RPMI8226 (cell line): Measurements from ENCODE around the gene KCNN3.
A peak's percentile ranks its signal among the peaks of the same experiment; 100 is the strongest.

Source experiments
- DNase-seq: peaks from one replicate; pipeline ENCODE4 v3.0.0-alpha.2; 2015

KCNN3 gene

GRCh38 chr1:154791292-154792166 is 78.6 kb downstream of the KCNN3 start:
- DNase-seq: peak; percentile 97

- no peak for DNase-seq
These were observed 81.2 kb downstream of the KCNN3 start for GRCh38 chr1:154788886-154789285.

DNA sequence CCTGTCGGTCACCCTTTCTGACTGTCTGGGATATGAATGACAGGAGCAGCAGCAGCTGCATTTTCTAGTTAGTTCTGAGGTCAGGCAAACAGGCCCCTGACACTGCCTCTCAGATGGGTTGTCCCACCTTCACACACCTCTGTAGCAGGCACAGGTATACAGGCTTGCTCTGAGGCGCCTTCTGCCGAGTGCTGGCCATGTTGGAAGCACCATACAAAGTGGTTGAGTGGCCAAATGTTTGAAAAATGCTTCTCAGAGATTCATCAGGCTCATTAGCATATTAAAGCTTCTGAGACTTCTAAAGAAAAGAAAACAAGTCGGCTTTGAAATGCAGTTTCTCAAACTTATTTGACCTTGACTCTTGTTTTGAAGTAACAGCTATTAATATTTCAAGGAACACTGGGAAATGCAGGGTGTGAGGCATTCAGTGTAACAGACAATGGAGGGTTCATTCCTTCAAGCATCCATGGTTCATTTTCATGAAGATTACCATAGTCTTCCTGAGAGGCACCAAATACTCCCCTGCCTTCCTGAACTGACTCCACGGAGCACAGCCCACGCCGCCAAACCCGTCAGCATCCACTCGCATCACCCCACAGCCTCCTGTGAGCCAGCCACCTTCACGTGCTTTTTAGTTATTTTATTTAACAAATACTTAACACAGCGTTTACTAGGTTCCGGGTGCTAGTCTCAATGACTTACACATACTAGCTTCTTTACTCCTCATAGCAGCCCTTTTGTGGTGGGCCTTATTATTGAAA is 81.8 kb downstream of the KCNN3 start:
- DNase-seq: no peak

DNA sequence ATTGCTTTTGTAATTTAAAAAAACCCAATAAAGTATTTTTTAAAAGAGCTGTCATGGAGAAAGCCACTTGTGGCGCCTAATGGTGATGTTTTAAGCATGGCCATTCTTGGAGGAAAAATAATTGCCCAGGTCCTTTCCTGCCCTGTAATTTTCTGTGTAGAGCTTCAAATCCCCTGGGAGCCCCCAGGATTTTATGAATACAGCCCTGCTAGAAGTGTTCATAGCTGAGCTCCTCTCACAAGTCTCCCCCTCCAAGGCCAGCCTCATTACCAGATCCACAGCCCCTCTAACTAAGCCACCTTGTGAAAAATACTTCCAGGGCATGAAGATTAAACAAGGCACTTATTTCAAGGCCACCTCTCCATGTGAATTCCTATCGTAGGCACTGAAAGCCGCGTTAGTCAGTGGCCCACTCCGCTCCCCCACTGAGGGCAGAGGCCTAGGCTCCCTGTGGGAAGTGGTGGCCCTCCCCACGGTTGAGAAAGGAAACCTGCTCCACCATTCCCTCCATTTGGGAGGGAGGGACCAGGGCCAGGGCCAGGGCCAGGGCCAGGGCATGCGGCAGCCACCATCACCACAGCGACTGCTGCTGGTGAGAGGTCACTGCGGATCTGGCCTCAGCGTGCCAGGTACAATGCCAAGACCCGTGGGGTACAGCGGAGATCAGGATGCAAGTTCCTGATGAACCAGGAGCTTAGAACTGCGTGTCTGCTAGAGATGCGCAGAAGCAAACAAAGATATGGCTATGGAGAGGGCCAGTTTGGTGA is 83.1 kb downstream of the KCNN3 start:
- no peak for DNase-seq

DNA sequence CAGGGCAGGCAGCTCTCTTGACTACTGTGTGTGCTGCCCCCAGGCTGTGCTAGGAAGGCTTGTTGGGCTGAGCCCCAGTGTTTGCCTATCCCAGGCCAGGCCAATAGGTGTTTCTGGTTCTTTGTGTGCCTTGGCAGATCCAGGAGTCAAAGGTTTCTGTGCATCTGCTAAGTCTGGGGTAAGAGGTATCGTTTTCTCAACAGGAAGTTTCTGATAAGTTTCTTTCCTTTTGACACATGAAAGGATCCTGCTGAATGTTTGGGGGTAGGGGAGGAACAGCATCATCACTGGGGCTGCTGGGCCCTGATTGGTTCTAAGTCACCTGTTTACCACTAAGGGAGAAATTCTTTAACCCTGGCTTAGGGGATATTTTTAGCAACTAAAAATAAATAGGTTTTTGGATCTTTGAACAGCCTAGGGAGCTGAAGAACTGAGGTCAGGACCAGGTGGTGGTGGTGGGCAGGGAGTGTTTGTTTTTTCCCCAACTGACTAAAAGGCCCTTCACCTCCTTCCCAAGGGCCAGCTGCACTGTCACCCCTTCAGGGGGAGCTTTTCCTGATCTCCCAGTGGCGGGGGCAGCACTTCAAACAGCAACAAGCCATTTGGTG is 85.1 kb downstream of the KCNN3 start:
- peak; percentile 90 for DNase-seq

DNA sequence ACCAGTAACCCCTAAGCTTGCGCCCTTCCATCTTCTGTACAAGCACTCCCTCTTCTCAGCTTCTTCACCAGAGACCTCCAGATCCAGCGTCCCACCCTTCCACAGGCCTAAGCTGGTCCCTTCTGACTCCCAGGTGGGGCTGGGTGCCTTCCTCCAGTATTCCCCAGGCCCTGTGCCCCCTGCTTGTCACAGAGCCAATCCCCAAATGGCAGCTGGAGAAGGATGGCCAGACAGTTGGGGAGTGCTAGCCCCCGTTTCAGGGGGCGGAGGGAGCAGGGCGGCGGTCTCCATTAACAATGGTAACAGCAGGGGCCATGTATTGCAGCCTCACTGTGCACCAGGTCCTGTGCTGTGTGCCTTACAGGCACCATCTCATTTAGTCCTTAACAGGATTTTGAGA is 85.7 kb downstream of the KCNN3 start:
- DNase-seq: no peak

DNA sequence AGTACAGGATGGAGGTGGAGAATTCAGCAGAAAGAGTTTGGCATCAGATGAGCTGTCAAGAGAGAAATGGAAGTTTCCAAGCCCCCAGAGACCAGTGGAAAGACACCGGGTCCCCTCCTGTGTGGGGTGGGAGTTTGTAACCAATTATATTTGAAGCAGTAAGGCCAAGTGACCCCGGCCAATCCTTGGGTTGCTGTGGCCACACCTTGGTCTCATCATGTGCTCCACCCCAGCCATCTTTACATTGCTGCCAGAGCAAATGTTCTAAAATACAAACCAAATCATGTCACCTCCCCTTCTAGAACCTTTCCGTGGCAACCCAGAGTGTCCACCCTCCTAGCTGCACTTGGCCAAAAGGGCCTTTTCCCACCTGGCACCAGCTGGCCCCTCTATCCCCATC is 86.1 kb downstream of the KCNN3 start:
- DNase-seq: no peak

- DNase-seq: no peak
These were observed 89.5 kb downstream of the KCNN3 start for GRCh38 chr1:154780541-154780940.

DNA sequence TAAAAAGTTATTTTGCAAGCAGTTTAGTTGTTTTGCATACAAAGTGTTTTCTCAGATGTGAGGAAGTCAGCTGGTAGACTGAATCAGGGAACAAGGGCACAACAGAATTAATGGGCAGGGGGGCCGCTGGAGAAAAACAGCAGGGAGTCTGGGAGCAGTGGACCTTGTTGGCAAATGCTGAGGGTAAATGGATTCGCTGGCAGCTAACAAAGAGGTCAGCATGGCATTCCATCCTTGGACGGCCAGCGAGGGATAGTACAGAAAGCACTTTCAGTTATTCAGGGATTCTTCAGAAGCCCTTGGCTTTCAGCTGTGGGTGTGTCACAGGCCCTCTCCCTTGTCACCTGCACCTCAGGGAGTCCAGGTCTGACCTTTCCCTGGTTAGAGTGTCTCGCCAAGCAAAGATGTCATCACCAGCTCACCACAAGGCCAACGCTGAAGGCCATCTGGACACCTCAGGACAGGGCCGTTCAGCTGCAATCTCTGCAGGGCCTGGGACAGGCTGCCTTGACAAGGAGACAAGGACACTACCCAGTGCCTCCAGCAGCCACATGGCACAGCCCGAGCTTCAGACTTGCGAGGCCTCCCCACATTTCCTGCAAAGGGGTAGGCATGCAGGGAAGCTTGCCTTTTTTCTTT is 90.4 kb downstream of the KCNN3 start:
- DNase-seq: no peak

- DNase-seq: no peak
These were observed 91.1 kb downstream of the KCNN3 start for GRCh38 chr1:154778944-154779343.

DNA sequence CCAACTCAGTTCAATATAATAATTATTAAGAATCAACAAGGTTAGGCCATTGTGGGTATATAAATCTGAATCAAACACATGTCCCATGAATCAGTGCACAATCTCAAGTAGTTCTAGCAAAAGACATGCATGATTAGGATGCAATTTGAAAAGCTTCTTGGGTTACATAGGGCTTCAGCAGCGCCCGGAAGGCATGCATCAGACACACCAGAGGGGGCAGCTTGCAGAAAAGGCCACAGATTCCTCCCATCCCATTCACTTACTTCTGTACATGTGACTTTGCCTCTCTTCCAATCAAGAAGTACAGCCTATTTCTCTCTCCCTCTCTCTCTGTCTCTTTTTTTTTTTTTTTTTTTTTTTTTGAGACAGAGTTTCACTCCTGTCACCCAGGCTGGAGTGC is 91.8 kb downstream of the KCNN3 start:
- DNase-seq: no peak

- DNase-seq: no peak
These were observed 92.3 kb downstream of the KCNN3 start for GRCh38 chr1:154777781-154778180.

- no peak for DNase-seq
These were observed 92.9 kb downstream of the KCNN3 start for GRCh38 chr1:154777154-154777553.

DNA sequence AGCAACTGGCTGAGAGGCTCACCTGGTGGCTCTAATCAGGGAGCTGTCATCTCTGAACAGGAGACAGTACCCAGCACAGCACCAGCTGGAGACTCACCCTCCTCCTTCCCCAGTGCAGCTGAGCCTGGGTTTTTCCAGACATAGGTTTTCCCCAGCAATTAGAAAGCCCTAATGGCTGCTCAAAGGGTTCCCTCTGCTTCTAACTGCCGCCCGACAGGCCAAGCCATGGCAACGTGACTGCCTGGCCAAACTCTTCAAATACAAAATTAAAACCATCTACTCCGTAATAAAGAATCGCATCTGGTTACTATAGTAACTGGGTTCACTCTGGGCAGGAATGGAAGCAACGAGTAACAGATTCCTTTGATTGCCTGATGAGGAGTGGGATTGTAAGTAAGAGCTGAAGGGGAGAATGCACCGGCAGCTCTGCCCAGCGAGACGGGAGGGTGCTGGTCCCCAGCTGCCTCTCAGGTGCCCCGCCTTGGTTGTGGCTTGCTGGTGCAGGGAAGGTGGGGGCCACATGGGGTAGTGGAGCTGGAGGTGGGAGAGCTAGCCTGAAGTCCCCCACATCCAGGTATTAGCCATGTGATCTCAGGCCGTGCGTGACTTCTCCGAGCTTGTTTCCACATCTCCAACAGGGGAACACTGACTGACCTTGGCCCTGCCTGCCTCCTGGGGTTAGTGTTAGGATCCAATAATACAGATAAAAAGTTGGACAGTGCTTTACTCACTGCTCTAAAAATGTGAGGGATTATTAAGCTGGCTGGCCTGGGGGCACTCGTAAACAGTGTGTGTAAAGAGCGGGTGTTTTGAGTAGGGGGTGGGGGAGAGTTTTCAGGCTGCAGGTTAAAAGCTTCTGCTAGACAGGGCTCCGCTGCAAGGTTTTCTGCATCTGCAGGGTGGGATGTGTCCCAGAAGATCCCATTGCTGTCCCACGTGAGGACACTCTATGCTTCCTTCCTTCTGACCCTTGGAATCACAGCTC is 94.2 kb downstream of the KCNN3 start:
- no peak for DNase-seq

DNA sequence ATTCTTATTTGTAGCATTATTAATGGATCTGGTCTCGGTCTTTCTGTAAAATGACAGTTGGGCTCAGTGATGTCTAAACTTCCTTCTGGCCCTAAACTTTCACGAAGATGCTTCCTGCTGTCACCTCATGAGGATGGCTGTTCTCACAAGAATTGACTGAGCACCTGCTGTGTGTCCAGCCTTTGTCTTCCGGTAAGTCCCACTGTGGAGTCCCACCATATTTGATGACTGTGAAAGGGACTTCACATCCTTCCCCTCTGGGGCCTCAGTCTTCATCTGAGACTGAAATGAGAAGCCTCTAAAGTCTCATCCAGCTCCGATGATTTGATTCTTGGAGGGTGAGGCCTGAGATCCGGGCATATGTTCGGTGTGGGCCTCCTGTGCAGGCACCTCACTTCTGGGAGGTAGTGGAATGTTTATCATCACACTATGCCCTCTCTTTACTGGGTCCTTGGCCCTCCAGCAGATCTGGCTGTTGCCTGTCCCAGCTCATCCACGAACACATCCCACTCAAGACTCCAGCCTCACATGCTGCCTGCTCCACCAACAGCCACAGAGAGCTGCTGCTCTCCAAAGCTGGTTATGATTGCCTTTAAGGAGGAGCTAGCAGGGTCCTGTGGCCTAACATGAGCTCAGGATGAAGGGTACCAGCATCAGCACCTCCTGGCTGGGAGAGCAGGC is 95.8 kb downstream of the KCNN3 start:
- DNase-seq: no peak

DNA sequence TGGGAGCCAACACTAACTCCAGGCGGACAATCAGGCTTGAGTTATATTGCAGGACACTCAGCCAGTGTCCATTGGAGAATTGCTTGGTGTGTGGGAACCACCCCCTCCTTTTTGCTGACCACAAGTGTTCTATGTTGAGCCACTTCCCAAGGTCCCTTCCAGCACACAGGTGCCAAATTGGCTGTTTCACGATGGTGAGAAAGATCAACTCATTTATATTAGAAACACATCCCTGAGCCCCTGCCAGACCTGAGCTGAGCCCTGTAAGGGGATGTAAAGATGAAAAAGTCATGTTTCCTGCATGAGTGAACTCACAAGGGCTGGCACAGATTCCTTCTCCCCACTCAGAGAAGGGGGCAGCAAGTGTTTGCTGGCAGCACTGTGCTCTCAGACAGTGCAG is 96.5 kb downstream of the KCNN3 start:
- no peak for DNase-seq

GRCh38 chr1:154772606-154773506 is 97.2 kb downstream of the KCNN3 start:
- no peak for DNase-seq

DNA sequence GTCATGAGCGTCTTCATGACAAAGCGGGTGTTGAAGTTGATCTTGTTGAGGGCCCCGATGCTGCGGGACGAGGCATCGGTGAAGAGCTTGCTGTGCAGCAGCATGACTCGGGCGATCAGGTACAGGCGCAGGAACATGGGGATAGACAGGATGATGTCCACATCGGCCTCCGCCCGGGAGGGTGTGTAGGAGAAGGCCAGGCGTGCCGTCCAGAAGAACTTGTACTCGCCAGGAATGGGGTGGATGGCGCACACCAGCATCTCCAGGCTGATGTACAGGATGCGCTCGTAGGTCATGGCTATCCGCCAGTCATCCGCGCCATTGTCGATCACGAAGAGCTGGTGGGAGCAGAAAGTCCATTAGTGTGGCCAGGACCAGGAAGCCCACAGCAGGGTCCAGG is 98.0 kb downstream of the KCNN3 start:
- no peak for DNase-seq

DNA sequence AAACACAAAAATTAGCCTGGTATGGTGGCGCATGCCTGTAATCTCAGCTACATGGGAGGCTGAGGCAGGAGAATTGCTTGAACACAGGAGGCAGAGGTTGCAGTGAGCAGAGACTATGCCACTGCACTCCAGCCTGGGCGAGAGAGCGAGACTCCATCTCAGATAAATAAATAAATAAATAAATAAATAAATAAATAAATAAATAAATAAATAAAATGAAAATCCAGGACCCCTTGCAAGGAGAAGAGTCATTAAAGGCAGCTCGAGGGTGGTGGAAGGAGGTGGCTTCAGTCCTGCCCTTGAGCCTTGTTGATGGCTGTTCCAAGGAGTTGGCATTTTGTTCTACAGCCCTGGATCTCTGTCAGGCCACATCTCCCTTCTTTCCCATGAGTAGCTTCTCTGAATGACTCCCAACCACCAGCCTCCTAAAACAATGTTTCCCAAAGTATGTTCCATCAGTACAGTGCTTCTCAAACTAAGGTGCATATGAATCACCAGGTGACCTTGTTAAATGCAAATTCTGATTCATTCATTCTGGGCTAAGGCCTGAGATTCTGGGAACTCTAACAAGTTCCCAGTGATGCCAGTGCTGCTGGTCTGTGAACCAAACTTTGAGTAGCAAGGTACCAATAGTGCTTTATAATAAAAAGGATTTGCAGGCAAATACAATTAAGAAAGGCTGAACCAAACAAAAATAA is 99.0 kb downstream of the KCNN3 start:
- no peak for DNase-seq
